Fibroblast of peridontal ligament (primary cell): ENCODE results near the gene ZDHHC3.

ENCODE experiments used
- DNase-seq: peaks from one replicate; pipeline ENCODE4 v3.0.0-alpha.2; 2010; ENCODE audit errors: extremely low read depth

The ZDHHC3 gene

DNA sequence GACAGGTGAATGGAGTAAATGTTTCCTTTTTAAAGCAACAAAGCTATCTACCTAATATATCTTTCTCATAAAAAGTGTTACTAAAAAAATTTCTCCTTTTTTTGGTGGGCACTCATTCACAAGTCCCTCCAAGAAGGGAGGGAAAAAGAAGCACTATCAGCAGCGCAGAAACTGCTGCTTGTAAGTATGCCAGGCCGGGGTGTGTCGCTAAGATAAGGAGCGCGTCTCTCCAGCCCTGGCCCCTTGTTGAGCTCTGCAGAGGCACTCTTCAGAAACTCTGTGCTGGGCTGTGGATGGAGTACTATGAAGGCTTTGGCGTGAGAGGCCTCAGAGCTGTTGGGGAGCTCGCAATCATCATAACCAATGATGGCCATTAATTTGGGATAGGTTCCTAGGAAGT lies 49.1 kb downstream of the ZDHHC3 start:
- DNase-seq = no peak

GRCh38 chr3:44926172-44926571 lies 49.8 kb downstream of the ZDHHC3 start:
- no peak for DNase-seq

DNA sequence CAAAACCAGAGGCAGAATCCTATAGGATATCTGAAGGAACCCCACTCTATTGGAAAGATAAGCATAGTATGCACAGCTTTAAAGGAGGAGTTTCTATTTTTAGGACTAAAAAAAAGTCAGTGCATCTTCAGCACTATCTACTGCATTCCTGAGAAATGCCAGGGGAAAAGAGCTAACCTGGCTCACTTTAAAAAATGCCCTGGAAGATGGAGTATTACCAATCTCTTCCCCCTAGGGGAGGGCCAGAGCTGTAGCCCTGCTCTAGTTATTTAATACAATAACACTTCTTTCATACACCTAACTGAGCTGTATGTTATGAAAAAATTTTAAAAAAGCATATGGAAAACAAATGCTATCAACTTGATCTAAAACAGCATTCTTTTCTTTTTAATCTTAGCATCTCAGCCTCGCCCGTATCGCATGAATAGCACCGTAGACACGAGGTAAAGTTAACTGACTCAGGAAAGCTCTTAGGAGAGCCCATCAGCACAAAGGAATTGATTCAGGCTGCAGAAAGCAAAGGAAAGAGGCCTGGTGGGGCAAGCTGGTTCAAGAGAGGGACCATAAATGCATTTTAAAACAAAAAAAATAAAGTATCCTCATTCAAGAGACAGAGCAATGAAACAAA lies 51.4 kb downstream of the ZDHHC3 start:
- DNase-seq = no peak

- peak; percentile 60 for DNase-seq
Observed at GRCh38 chr3:44923632-44924456, 52.1 kb downstream of the ZDHHC3 start.

GRCh38 chr3:44920081-44920480 lies 55.9 kb downstream of the ZDHHC3 start:
- no peak for DNase-seq

- DNase-seq = no peak
Observed at GRCh38 chr3:44918581-44918980, 57.4 kb downstream of the ZDHHC3 start.

DNA sequence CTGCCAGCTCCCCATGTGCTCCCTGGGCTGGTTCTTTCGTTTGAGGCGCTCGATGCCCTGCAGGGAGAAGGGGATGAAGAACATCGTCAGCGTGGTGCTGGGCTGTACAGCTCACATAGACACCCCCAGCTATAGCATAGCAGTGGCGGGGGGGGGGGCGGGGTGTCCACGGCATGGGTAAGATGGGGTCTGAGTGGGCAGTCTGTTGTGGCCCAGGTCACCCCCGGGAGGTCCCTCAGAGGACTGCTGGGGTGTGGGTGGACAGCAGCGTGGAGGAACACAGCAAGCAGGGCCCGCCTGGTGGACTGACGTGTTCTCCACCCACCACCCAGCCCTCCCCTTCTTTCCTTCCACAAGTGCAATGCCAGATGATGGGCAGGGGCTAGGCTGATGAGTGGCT lies 57.9 kb downstream of the ZDHHC3 start:
- DNase-seq = no peak

GRCh38 chr3:44915702-44916438 lies 60.1 kb downstream of the ZDHHC3 start:
- no peak for DNase-seq

DNA sequence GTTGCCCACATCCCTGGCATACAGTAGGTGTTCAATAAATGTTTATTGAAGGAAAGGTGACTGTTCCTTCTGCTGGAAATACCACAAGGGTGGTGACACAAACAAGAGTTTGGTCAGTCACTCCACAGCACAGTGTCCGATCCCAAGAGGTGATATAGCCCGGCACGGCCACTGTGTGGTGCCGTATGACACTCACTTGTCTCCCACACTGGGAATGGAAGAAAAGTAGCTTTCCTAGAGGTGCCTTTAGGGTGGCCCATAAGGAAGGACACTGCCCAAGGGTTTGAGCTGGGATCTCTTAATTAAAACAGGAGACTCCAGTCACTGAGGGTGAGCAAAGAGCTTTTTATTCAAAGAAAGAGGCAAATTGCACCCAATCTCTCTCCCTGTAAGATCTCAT lies 61.0 kb downstream of the ZDHHC3 start:
- DNase-seq = no peak

DNA sequence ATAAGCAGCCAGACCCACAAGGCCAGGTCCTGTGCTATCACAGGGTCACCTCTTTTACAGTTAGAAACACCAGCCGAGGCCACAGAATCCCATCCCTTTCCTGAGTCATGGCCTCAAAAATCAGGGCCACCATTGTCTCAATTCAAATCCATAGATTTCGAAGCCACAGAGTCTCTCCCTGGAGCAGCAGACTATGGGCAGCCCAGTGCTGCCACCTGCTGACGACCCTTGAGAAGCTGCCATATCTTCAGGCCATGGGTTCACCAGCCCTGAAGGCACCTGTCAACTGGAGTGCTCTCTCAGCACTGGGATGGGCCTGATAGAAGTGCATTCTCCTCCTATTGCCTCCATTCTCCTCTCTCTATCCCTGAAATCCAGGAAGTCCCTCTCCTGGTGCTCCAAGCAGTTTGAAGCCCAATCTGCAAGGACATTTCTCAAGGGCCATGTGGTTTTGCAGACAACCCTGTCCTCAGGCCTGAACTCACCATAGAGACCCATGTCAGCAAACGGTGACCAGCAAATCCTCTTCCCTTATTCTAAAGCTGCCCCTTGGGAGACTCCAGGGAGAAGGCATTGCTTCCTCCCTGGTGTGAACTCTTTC lies 62.0 kb downstream of the ZDHHC3 start:
- peak; percentile 72 for DNase-seq

DNA sequence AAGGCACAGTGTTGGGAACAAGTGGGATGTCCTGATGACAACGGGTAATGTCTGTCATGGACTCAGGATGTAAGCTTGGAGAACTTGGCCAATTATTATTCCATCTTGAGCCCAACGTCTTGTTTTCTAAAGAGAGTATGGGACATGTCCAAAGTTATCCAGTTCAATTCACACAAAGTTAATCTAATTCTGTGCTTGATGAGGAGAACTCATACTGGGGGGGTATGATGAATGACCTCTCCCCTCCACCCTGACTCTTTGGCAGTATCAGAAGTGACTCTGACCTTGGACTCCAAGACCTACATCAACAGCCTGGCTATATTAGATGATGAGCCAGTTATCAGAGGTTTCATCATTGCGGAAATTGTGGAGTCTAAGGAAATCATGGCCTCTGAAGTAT lies 65.3 kb downstream of the ZDHHC3 start:
- DNase-seq = no peak

GRCh38 chr3:44909063-44909462 lies 66.9 kb downstream of the ZDHHC3 start:
- DNase-seq = no peak

- no peak for DNase-seq
Observed at GRCh38 chr3:44907612-44908011, 68.4 kb downstream of the ZDHHC3 start.

DNA sequence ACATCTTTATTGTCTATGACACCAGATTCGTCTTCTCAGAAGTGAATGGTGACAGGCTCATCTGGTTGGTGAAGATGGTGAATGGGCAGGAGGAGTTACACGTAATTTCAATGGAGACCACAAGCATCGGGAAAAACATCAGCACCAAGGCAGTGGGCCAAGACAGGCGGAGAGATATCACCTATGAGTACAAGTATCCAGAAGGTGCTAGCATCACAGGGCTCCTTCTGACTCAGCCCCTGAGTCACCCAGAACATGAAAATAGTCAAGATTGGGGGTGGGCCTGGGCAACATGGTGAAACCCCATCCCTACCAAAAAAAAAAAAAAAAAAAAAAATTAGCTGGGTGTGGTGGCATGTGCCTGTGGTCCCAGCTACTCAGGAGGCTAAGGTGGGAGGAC lies 69.0 kb downstream of the ZDHHC3 start:
- DNase-seq = no peak

DNA sequence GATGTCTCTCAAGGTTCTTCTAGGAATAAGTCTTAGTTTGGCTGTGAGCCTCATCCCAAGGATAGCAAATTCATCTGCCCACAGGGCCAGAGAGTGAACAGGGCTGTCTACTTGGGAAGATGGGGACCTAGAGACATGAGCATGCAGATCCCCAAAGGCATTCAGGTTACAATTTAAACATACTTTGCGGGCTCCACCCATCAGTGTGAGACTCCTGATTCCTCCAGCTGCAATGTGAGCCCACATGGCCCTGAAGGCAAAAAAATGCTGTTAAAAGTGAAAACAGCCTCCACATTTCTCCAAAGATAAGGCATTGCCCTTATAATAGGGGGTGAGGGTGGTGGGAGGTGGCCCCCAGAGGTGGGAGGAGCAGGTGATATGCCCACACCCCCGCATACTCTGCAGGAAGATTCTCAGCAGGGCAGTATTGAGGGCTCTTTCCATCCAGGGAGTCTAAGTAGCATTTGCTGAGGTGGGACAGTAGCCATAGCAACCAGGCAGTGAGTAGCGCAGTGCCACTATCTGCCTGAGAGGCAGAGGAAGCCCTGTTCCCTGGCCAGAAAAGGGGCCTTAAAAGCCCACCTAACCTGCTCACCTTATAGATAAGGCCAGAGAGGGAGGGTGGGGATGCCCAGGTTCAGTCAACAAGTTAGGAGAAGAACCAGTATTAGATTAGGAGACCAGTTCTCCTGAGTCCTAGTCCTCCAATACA lies 70.4 kb downstream of the ZDHHC3 start:
- no peak for DNase-seq

DNA sequence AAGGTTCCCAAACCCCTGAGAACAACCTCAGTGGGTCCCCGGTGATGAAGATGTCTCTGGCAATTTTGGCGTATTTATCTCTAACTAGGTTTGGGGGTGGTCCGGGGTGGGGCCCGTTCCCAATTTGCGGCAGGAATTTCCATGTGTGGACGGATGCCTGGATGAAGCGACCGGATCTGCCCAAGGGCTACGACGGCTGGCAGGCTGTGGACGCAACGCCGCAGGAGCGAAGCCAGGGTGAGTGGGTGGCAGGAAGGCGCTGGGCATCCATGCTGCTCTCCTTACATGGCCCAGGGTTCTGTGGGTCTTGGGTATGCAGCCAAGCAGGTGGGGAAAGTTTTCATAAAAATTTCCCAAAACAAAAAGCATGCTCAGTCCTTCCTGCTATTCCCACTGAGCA lies 72.2 kb downstream of the ZDHHC3 start:
- no peak for DNase-seq

GRCh38 chr3:44903314-44903713 lies 72.7 kb downstream of the ZDHHC3 start:
- DNase-seq = no peak

- no peak for DNase-seq
Observed at GRCh38 chr3:44902628-44903027, 73.3 kb downstream of the ZDHHC3 start.

DNA sequence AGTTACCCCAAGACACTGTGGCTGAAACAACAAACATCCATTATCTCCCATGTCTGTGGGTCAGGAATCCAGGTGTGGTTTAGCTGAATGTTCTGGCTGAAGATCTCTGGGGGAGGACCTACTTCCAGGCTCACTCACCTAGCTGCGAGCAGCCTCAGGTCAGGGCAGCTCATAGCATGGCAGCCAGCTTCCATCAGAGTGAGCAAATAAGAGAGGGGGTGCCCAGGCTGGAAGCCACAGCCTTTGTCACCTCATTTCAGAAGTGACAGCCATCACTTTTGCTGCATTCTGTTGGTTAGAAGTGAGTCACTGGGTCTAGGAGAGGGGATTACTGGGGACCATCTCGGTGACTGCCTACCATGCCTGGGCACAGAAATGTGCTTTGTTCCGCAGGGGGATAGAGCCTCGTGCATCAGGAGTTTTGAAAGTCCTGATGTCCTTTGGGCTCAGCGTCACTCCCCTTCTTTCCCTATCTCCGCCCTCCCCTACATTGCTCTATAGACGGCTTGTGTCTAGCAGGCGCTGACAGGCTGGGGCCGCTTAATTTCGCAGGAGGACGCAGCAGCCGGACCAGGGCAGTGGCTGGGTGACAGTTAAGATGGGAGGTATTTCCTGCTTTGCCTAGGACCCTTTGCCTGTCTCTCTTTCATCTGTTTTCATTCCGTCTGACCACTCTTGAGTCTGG lies 76.1 kb downstream of the ZDHHC3 start:
- no peak for DNase-seq

- DNase-seq = no peak
Observed at GRCh38 chr3:44896440-44896839, 79.5 kb downstream of the ZDHHC3 start.

DNA sequence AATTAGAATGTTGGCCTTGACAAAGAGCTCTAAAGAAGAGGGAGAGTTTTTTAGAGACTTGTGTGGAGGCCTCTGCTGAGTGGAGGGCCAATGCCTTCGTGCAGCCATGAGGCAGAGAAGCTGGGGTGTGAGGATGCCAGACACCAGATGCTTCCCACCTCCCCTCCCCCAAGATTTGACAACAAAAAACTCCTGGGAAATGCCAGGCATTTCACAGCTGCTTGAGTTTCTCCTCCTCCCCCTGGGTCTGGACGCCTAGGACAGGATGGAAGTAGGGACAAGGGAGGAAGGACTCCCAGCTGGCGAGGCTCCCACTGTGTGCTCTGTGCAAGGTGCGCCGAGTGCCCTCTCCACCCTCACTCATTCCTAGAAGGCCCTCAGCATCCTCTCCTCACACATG lies 81.5 kb downstream of the ZDHHC3 start:
- DNase-seq = no peak
